Activated T-cell treated with anti-CD3 and anti-CD28 coated beads for 24 hours (primary cell): Measurements from ENCODE around the gene PPP1R16B.
A peak's percentile ranks its signal among the peaks of the same experiment; 100 is the strongest.
"Not testable (repeated sequence)": the region's sequence is repeated elsewhere in the genome, so short reads cannot be mapped to it uniquely, and the experiment has no call there.

ENCODE experiments used
- DNase-seq: peaks from one replicate; pipeline ENCODE4 v3.0.0-alpha.2; 2020; ENCODE audit warnings: low read depth

The PPP1R16B gene

DNA sequence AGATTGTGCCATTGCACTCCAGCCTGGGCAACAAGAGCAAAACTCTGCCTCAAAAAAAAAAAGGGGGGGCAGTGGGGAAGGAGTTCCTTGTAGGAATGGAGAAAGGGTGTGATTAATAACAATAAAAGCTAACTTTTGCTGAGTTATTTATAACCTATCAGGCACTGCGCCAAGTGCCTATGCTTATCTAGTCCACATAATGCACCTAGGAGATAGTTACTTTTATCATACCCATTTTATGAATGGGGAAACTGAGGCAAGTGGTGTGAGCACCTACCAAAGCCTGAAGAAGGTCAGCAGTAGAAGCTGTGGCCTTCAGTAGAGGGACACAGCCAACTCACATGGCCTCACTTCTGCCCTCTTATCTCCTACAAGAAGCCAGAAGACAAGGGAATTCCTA lies 13.6 kb upstream of the PPP1R16B start:
- DNase-seq = no peak

DNA sequence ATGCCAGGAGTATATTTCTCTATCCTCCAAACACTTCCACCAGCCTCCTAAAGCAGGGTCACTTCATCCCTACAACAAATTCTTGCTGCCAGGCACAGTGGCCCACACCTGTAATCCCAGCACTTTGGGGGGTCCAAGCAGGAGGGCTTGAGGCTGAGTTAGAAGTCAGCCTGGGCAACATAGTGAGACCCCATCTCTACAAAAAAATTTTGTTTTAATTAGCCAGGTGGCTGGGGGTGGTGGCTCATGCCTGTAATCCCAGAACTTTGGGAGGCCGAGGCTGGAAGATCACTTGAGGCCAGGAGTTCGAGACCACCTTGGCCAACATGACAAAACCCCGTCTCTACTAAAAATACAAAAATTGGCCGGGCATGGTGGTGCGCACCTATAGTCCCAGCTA lies 11.4 kb upstream of the PPP1R16B start:
- DNase-seq = not testable (repeated sequence)

DNA sequence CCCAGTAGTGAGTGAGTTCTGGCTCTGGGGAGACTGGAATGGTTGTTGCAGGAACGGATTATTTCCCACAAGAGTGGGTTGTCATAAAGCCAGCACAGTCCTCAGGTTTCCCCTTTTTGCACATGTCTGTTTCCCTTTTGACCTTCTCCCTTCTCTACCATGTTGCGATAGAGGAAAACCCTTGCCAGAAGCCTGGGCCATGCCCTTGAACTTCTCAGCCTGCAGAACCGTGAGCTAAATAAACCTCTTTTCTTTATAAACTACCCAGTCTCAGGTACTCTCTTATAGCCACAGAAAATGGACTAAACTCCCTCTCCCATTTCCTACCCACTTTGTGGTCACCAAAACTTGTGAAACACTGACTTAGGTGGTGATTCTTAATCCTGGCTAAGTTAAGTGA lies 7.2 kb upstream of the PPP1R16B start:
- DNase-seq = no peak

DNA sequence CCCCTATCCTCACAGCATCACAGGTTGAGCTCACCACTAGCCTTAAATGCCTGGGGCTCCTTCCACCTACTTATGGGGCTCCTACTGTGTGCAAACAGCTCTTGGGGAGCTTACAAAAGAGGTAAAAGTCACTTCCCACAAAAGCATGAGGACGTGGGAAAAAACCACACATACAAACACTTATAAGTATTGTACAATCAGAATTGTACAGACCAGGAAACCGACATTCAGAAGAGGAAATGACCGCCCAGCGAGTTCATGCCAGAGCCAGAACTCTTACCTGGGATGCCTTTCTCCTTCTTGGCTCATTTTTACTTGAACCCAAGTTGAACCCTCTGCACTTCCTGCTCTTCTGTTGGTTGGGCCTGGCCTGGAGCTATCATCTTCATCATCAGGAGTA lies 6.3 kb upstream of the PPP1R16B start:
- no peak for DNase-seq

DNA sequence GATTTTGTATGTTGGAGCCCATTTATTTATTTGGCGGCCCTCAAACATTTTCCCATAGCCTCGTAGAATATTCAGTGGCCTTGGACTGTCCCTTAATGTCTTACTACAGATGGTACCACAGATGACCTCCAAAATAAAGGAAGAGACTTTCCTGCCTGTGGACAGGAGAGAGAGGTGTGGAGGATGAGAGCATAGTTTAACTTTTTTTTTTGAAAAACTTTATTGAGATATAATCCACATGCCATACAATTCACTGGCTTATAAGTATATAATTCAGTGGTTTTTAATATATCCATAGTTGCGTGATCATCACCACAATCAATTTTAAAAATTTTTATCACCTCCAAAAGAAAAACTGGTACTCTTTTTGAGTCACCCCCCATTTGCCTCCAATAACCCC lies 4.6 kb upstream of the PPP1R16B start:
- DNase-seq = no peak

DNA sequence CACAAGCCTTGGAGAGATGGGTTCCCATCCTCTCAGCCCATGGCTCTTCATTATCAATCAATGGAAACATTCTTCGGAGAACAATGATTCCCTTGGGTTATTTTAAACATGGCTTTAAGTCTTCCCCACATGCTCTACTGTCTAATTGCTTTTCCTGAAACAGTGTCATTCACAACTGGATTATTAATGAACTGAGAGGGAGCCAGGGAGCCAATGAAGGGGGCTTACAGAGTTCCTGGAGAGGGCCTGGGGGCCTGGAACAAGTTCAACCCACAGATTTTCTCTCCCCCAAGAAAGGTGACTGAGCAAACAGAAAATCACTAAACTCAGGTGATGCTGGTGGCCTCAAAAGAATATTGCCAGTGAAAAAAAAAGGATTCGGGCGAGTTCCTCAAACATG lies 1.3 kb upstream of the PPP1R16B start:
- no peak for DNase-seq

DNA sequence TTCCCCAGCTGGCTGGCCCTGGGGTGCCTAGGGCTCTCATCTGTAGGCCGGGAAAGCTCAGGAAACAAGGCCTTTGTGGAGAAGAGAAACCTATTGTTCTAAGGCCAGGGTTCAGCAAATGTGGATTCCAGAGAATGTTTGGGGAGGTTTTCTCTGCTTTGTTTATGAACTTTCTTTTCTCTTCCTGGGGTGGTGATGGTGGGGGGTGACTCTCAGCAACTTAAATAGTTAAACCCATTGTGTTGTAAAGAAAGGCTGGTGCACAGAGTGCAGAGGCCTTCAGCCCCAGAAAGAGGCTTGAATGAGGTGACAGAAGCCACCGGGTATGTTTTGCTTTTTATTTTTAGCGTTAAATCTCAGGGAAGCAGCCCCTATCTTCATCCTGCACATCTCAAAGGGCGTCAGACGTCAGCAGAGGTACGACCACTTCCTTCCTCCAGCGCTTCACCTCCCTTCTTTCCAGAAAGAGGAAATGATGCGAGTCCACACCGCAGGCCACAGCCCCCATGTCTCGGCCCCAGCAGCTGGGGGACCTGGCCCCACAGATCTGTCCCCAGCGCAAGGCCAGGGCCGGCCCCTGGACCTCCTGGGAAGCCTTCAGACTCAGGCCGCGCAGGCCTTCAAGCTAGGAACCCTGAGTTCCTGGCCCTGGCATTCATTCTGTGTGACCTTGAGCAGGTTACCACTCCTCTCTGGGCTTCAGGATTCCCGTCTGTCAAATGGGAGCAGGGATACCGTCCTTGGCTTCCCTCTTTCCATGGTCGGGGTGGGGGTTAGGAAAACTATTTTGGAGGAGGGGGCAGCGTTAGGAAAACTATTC lies 605 bp upstream of the PPP1R16B start:
- peak; percentile 57 for DNase-seq

DNA sequence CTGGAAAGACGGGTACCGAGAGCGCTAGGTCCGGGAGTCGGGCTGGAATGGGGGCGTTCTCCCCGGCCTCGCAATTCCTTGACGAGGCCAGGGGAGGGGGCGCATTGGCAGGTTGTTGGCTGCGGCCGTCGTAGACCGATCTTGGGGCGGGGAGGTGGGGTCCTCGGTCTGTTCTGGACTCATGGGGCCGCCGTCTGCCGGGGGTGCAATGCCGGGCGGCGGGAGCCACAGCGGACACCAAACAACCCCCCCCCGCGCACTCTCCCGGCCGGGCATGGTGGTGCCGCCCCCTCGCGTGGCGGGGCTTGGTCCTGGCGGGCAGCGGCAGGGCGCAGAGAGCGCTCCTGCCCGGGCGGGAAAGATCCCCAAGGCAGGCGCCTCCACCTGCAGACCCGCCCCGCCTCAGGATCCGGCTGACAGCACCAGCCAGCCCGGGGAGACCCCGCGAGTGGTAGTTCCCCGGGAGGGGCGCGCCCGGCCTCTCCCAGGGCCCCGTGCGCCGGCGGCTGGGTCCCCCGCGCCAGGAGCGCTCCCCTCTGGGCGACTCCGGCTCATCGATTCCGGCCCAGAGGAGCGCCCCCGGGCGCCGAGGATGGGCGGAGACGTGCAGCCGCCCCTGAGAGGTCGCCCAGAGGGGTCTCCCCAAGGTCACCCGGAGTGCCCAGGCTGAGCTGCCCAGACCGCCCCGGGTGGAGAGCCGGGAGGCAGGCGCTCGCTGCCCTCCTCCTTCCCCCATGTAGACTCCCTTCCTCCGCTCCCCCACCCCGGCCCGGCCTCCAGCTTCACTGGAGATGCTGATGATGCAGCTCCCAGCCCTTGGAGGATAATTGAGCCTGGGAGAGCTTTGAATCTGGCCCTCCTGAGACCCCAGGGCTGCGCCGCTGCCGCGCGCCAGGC lies 709 bp downstream of the PPP1R16B start:
- no peak for DNase-seq

DNA sequence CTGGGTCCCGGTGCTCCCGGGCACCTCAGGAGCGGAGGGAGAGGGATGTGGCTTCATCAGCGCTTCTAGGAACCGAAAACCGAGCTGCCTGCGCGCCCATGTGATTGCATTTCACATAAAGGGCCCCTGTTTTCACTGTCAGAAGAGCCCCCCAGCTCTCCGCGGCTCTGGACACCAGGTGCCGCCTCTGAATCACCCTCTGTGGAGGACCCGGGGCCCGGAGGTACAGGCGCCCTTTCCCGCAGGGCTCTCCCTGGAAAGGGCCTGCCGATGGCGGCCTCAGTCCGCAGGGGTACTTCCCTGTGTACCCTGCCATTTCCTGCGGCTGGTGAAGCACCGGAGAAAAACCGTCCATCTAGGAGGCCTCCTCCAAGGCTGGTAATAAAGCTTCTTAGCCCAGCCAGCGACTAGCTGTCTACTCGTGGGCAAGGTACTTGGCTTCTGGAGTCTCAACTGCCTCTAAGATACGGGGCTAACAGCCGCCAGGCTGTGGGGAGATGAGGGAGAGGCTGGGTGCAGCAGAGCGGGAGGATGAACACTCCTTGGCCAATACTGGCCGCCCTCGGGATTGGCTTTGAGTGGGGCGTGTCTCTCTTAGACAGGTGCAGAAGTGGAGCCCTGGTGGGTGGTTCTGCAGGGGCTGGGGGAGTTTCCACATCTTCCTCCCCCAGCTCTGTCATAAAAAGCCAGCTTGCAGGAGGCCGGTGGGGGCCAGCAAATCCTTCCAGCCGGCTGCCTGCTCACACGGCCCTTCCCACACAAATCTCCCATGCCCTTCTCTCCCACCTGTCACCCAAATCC lies 1.6 kb downstream of the PPP1R16B start:
- DNase-seq = no peak

DNA sequence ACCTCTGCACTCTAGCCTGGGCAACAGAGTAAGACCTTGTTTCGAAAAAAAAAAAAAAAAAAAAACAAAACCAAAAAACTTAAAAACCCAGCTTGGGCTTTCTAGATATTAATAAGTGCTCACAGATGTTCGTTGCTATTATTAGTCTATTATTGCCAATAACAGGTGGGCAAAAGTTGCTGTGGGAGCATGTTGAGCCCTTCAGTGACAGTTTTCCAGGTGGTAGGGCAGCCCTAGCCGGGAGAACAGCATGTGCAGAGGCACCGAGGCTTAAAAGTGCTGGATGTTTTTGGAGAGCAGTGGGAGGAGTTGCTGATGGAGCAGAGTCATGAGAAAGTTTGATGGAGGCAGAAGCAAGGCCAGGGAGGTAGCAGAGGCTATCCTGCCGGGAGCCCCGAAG lies 4.4 kb downstream of the PPP1R16B start:
- DNase-seq = no peak

DNA sequence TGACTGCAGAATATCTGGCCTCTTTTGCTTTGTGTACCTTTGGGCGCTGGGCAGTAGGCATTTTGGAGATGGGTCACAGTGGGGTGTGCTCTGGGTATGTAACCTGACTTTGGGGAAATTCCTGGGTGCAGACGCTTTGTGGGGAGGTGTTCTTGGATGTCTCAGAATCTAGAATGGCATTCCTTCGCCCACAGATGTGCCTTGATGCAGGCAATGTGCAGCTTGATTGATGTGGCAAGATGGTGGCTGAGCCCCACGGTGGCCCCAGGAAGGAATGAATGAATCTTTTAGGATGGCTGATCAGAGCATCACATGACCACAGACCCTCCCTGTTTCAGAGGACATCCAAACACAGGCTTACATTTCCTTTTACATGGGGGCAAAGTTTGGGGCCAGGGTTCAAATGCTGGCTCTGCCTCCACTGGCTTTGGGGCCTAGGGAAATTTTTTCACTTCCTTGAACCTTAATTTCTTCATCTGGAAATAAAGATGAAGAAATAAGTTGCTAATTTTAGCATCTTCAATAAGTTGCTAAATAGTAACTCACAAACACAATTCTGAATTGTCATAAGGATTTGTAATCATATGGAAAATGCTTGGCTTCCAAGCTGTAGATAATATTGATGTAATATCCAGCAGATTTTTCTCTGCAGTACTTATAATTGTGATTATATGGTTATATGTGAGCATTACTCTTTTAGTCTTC lies 5.6 kb downstream of the PPP1R16B start:
- DNase-seq = no peak

DNA sequence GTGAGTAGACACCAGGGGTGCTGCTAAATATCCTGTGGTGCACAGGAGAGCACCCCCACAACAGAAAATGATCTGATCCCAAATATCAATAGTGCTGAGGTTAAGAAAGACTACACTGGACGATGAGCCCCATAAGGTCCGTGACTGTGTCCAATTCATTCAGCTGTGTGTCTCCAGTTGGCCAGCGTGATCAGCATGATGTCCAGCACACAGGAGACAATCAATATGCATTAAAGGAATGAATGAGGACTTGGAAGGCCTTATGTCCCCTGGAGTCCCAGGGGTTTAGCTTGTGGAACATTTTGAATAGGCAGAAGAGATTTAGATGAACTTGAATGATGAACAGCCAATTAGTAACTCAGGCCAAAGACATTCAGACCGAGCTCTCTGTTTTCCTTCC lies 6.3 kb downstream of the PPP1R16B start:
- DNase-seq = no peak

DNA sequence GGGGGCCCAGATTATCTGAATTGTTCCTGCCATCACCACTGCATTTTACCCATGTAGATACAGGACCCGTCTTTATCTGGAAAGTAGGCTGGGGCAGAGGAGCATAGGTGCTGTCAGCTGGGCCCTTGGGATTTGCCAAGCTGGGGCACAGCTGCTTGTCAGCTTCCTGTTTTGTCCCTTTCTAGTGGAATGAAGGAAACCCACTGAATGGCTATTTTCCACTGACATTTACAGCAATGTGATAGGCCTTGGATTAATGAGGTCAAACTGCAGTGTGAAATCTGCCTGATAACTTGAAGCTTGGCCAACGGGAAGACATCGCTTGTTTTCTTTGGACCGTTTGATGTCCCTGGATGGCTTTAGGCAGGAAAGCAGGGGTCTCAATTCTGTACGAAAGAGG lies 6.7 kb downstream of the PPP1R16B start:
- no peak for DNase-seq

DNA sequence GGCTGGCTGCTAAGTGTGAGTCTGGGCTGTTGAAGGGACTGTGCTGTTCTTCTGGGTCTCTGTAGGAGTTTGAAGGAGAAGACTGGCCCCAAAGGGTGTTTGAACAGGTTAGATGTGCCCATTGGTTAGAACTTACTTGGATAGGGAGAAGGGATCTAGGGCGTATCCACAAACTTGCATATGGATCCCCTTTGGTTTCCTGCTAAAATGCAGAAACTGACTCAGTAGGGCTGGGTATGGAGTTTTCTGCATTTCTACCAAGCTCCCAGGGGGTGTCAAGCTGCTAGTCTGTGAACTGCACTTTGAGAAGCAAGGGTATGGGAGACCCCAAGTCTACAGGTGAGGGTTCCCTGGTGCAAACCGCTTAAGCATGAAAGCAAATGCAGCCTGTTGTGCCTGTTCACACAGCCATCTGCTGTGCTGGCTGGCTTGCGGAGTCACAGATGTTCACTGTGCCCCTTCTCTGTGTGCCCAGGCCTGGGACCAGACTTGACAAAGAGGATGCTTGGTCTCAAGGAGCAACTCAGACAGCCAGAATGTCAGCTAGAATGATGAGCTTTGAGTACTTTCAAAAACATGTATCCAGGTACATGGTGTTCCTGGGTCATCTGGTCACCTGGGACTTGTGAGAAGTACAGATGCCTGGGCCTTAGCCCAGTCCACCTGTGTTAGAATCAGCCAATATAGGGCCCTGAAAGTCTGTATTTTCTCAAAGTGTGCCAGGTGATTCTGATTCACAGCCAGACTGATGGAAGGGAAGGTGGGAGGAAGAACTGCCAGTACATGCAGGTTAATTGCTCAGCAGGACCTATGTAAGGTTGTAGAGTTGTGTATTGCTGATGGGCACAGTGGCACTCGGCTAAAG lies 7.4 kb downstream of the PPP1R16B start:
- DNase-seq = no peak

DNA sequence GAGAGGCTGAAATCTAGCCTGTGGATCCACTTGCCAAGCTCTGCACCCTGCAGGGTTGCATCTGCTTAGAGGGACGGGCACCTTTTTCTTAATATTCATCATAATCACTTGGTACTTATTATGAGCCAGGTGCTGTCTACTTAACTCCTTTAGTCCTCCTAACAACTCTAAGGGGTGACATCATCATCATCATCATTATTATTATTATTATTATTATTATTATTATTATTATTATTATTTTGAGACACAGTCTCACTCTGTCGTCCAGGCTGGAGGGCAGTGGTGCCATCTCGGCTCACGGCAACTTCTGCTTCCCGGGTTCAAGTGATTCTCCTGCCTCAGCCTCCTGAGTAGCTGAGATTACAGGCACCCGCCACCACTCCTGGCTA lies 8.1 kb downstream of the PPP1R16B start:
- not testable (repeated sequence) for DNase-seq

DNA sequence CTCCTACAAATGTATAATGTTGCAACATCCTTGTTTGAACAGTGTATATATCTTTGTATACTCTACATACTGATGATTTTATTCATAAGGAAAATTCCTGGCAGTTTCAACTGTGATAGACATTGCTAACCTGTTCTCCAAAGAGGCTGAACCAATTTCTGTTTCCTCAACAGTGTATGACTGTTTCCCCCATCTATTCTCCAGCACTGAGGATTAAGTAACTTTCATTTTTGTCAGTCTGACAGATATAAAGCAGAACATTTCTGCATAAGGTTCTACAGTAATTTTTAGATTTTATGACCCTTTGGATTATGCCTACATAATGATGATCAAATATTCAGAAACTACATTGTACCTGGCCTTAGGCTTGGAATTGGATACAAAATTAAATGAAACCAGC lies 9.9 kb downstream of the PPP1R16B start:
- no peak for DNase-seq

DNA sequence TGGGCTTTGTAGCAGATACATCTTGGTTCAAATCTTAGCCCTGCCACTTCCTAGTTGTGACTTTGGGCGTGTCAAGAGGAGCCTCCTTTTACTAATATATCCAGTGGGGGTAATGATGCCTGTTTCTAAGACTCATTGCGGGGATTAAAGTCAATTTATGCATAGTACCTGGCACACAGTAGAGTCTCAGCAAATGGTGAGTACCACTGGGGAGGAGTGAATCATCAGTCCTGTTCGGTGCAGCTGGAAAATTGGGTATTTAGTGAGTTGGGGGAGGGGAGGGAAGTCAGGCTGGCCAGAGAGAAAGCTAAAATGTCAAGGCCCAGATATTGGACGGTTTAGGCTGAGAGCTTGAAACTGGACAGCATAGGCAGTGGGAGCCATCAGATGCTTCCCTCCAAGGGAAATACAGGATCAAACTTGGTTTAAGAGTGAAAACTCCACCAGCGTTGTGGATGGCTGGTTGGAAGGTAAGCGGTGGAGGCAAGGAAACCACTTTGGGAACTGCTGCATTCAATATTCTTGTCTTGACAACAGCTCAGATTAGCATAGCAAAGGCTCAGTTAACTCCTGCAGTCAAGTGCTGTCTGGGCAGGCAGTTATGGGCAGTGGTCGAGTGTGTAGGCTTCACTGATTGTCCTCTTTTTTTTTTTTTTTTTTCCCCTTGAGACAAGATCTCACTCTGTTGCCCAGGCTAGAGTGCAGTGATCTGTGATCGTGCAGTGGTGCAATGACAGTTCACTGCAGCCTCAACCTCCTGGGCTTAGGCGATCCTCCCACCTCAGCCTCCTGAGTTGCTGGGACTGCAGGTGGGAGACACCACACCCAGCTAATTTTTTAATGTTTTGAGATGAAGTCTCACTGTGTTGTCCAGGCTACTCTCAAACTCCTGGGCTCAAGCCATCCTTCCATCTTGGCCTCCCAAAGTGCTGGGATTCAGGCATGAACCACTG lies 12.9 kb downstream of the PPP1R16B start:
- DNase-seq = no peak

DNA sequence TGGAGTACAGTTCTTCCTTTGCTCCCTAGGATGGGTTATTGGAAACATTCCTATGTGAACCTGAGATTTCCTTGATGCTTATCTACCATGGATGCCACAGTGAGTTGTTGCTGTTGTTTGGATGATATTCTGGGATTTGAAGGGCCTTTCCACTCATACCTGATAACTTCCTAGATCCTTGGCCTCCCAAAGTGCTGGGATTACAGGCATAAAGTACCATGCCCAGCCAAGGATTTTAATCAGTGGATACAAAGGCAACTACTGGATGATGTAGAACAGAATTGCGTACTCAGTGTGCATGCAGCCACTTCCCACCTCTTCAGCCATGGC lies 20.0 kb downstream of the PPP1R16B start:
- no peak for DNase-seq

DNA sequence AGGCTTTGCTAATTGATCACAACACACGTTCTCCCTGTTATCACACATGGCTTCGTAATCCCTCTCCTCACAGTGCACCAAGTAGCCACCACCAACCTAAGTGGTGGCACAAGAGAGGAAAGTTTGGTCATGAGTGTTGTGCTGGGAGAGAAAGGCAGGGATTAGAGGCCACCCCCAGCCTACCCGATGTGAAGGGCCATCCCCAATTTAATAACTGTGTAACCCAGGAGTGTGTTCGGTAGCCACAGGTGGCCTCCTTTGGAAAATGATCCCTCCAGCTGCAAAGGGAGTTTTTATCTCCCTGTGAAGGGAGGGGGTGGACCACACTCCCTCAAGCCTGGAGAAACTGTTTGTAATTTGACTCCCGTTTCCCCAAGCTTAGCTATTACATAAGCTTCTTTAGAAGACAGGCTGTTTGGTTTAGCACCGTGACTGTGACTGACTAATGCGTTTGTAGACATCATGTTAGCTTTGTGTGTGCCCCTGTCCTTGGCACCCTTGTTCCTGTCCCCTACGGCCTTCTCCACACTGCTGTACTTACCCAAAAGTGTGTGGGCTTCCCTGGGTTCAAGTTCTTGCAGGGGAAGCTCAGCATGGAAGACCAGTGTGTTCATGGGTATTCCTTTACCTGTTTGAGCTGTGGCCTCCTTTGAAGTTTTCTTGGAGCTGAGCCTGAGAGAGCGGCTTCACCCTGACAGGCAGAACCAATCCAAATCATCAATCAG lies 20.6 kb downstream of the PPP1R16B start:
- DNase-seq = no peak
